GM12878 (cell line): ENCODE results near the gene CFAP410. TPM values are rescaled to one million over a fixed set of nuclear protein-coding genes. Genes with fewer than 3 reads are reported as not detected.

Experiments used
- CHD1 ChIP-seq: IDR thresholded peaks from 2 replicates; pipeline ENCODE4 v1.6.1; 2012; ENCODE audit warnings: low read depth, low read length, improper control_type of control experiment
- CUX1 ChIP-seq: IDR thresholded peaks from 2 replicates; pipeline ENCODE4 v1.6.1; 2012; ENCODE audit warnings: improper control_type of control experiment, low read depth, low read length; ENCODE audit not compliant: insufficient replicate concordance
- ELK1 ChIP-seq: IDR thresholded peaks from 2 replicates; pipeline ENCODE4 v1.6.1; 2012; ENCODE audit warnings: low read depth, low read length, improper control_type of control experiment
- EP300 ChIP-seq, 2 experiments: fragments of 150-350 bp in 1 of 2; IDR thresholded peaks; 2 replicates each; pipeline ENCODE4 v1.6.1; 2011 to 2012; ENCODE audit warnings: low read depth in 2 of 2, low read length in 2 of 2, borderline replicate concordance in 1 of 2, improper control_type of control experiment in 1 of 2, inconsistent platforms in 1 of 2; ENCODE audit not compliant: control insufficient read depth in 1 of 2
- ESRRA ChIP-seq: IDR thresholded peaks from 2 replicates; pipeline ENCODE4 v1.6.1; 2012; ENCODE audit warnings: mild to moderate bottlenecking, low read length, improper control_type of control experiment
- HDAC2 ChIP-seq: fragments of 200-600 bp; sonication (generic); IDR thresholded peaks from 2 replicates; pipeline ENCODE4 v1.6.1; 2017
- MAX ChIP-seq: IDR thresholded peaks from 2 replicates; pipeline ENCODE4 v1.6.1; 2012; ENCODE audit warnings: low read depth, low read length, improper control_type of control experiment
- NR2C2 ChIP-seq: IDR thresholded peaks from 2 replicates; pipeline ENCODE4 v1.6.1; 2011; ENCODE audit warnings: borderline replicate concordance, low read depth; ENCODE audit not compliant: control insufficient read depth, insufficient read length
- NR2F1 ChIP-seq: fragments of 450-650 bp; conservative IDR thresholded peaks from 2 replicates; pipeline ENCODE4 v1.6.1; 2017; ENCODE audit warnings: mild to moderate bottlenecking
- PML ChIP-seq: IDR thresholded peaks from 2 replicates; pipeline ENCODE4 v1.6.1; 2012; ENCODE audit warnings: low read length, inconsistent platforms
- SREBF1 ChIP-seq: IDR thresholded peaks from 2 replicates; pipeline ENCODE4 v1.6.1; 2012; ENCODE audit warnings: mild to moderate bottlenecking, low read length
- STAT1 ChIP-seq: fragments of 450-650 bp; conservative IDR thresholded peaks from 2 replicates; pipeline ENCODE4 v1.6.1; 2014; ENCODE audit warnings: antibody characterized with exemption, mild to moderate bottlenecking
- SUZ12 ChIP-seq: fragments of 200-600 bp; sonication (generic); IDR thresholded peaks from one replicate; pipeline ENCODE4 v1.6.1; 2018; ENCODE audit warnings: antibody characterized with exemption, mild to moderate bottlenecking; ENCODE audit not compliant: unreplicated experiment
- USF1 ChIP-seq: IDR thresholded peaks from 2 replicates; pipeline ENCODE4 v1.6.1; 2011; ENCODE audit warnings: borderline replicate concordance, low read depth, mild to moderate bottlenecking, moderate library complexity, mixed read lengths, low read length; ENCODE audit not compliant: insufficient read depth; ENCODE audit errors: extremely low read length
- YBX1 ChIP-seq: fragments of 450-650 bp; IDR thresholded peaks from 2 replicates; pipeline ENCODE4 v1.6.1; 2016; ENCODE audit warnings: antibody characterized with exemption
- ZBTB11 ChIP-seq: fragments of 450-650 bp; formaldehyde crosslinking; IDR thresholded peaks from 2 replicates; pipeline ENCODE4 v1.5.0; 2022; ENCODE audit warnings: mild to moderate bottlenecking, missing genetic modification characterization
- ZNF207 ChIP-seq: fragments of 450-650 bp; IDR thresholded peaks from 2 replicates; pipeline ENCODE4 v1.6.1; 2014; ENCODE audit warnings: antibody characterized with exemption, mild to moderate bottlenecking, borderline replicate concordance
- ZNF384 ChIP-seq: IDR thresholded peaks from 2 replicates; pipeline ENCODE4 v1.6.1; 2012; ENCODE audit warnings: low read depth, mild to moderate bottlenecking, low read length, improper control_type of control experiment, borderline replicate concordance
- polyA plus RNA-seq, 11 experiments: library from polyadenylated mRNA; depleted of rRNA in 4 of 11; unstranded in 6 of 11; stranded (reverse) in 5 of 11; fragments of >200 nt; fragmentation: Nextera tagmentation in 4 of 11; fragmentation: Illumina TruSeq in 1 of 11; extraction: Ambion mirVana in 4 of 11; extraction: Trizol in 1 of 11; gene quantifications; 1 replicate in 1 of 11; 2 replicates in 10 of 11; pipeline versions ENCODE4 v1.2.1 to v1.2.3, GENCODE V29; 2011 to 2016; ENCODE audit warnings: inconsistent platforms in 2 of 11, missing spikeins in 2 of 11, low read depth in 1 of 11
- total RNA-seq, 4 experiments: library from RNA; depleted of rRNA in 3 of 4; stranded (reverse); fragments of >200 nt in 3 of 4; fragmentation: Illumina TruSeq in 1 of 4; extraction: Trizol in 1 of 4; gene quantifications; 2 replicates each; pipeline versions ENCODE4 v1.2.1 to v1.2.3, GENCODE V29; 2013 to 2021

The CFAP410 gene
- total and polyA plus RNA-seq, 10 of the 15 experiments (the other 5 are each of a cell fraction or from before 2014, with no cell fraction given), result 0.14 to 24.8 (median 11.3) TPM

- TF ChIP-seq CUX1 (peak; percentile 34), SUZ12 (no peak), ZNF384 (no peak), ELK1 (no peak), CHD1 (peak; percentile 85; the same call in 1 of the 2 replicates), NR2F1 (peak; percentile 75), USF1 (no peak), ZNF207 (peak; percentile 86), MAX (peak; percentile 68), NR2C2 (no peak), EP300 (IDR thresholded peaks at IDR 0.05; ENCODE audit: borderline replicate concordance in 1 of 2, control insufficient read depth in 1 of 2, low read depth in 2 of 2, low read length in 2 of 2) (peak in 1 of 2 experiments; percentile 72; a peak in 2 of 4 replicates), ESRRA (no peak), STAT1 (no peak), SREBF1 (no peak), HDAC2 (no peak), PML (no peak), YBX1 (no peak), ZBTB11 (CRISPR knock-in tag) (no peak)
Measured at GRCh38 chr21:44299458-44300261, 39.5 kb downstream of the CFAP410 start, which contains the start of gene PFKL (continued).
